ENCODE results near the gene SAA2.
"Not testable (repeated sequence)": the region's sequence is repeated elsewhere in the genome, so short reads cannot be mapped to it uniquely, and the experiment has no call there.

The SAA2 gene

GRCh38 chr11:18248561-18248960, at the start of gene SAA2:
Gene SAA2 (minus strand): TSS chr11:18248668. CDS start chr11:18248011, 657 bp downstream.
- Mint-ChIP-seq H3K27ac (no peak within 1 kb of the TSS), H3K4me3 (no peak within 1 kb of the TSS), H3K27me3 (ENCODE audit: low read depth) (peaks cover 4% of the 10 kb centered on the region), H3K36me3 (ENCODE audit: low read depth) (no peaks in the 10 kb centered on the region), H3K4me1 (ENCODE audit: low read depth) (peaks cover 32% of the 10 kb centered on the region), H3K9me3 (no peaks in the 10 kb centered on the region)

GRCh38 chr11:18295316-18295715, 46.8 kb upstream of the SAA2 start:
- no peak overlapping the region for H3K27ac Mint-ChIP-seq
- H3K4me3 Mint-ChIP-seq, result no peak overlapping the region
- H3K36me3 Mint-ChIP-seq (ENCODE audit: low read depth), result peaks cover 58% of the 10 kb centered on the region
- H3K4me1 Mint-ChIP-seq (ENCODE audit: low read depth), result peaks cover 11% of the 10 kb centered on the region
- H3K27me3 Mint-ChIP-seq (ENCODE audit: low read depth), result no peaks in the 10 kb centered on the region
- H3K9me3 Mint-ChIP-seq, result no peaks in the 10 kb centered on the region

GRCh38 chr11:18294862-18295261, 46.4 kb upstream of the SAA2 start:
- Mint-ChIP-seq H3K36me3 (ENCODE audit: low read depth) (peaks cover 61% of the 10 kb centered on the region), H3K27me3 (ENCODE audit: low read depth) (no peaks in the 10 kb centered on the region), H3K4me1 (ENCODE audit: low read depth) (peaks cover 11% of the 10 kb centered on the region), H3K4me3 (no peak overlapping the region), H3K9me3 (no peaks in the 10 kb centered on the region), H3K27ac (no peak overlapping the region)

GRCh38 chr11:18288911-18289310, 40.4 kb upstream of the SAA2 start:
- H3K36me3 Mint-ChIP-seq (ENCODE audit: low read depth), result peaks cover 56% of the 10 kb centered on the region
- no peaks in the 10 kb centered on the region for H3K4me1 Mint-ChIP-seq (ENCODE audit: low read depth)
- H3K9me3 Mint-ChIP-seq, result no peaks in the 10 kb centered on the region
- H3K27me3 Mint-ChIP-seq (ENCODE audit: low read depth), result no peaks in the 10 kb centered on the region
- no peak overlapping the region for H3K27ac Mint-ChIP-seq
- H3K4me3 Mint-ChIP-seq, result no peak overlapping the region

- Mint-ChIP-seq H3K4me3 (no peak overlapping the region), H3K36me3 (ENCODE audit: low read depth) (peaks cover 51% of the 10 kb centered on the region), H3K27me3 (ENCODE audit: low read depth) (no peaks in the 10 kb centered on the region), H3K4me1 (ENCODE audit: low read depth) (peaks cover 5% of the 10 kb centered on the region), H3K9me3 (no peaks in the 10 kb centered on the region), H3K27ac (no peak overlapping the region)
Measured at GRCh38 chr11:18285841-18286240, 37.4 kb upstream of the SAA2 start.

GRCh38 chr11:18282626-18283025, 34.2 kb upstream of the SAA2 start:
- Mint-ChIP-seq H3K9me3 (no peaks in the 10 kb centered on the region), H3K4me1 (ENCODE audit: low read depth) (peaks cover 15% of the 10 kb centered on the region), H3K27me3 (ENCODE audit: low read depth) (no peaks in the 10 kb centered on the region), H3K27ac (no peak overlapping the region), H3K4me3 (no peak overlapping the region), H3K36me3 (ENCODE audit: low read depth) (peaks cover 53% of the 10 kb centered on the region)

- H3K36me3 Mint-ChIP-seq (ENCODE audit: low read depth), result peaks cover 38% of the 10 kb centered on the region
- H3K4me3 Mint-ChIP-seq, result peak overlapping the region; percentile 58
- peak overlapping the region; percentile 74 for H3K27ac Mint-ChIP-seq
- peaks cover 15% of the 10 kb centered on the region for H3K4me1 Mint-ChIP-seq (ENCODE audit: low read depth)
- H3K9me3 Mint-ChIP-seq, result no peaks in the 10 kb centered on the region
- H3K27me3 Mint-ChIP-seq (ENCODE audit: low read depth), result no peaks in the 10 kb centered on the region
Measured at GRCh38 chr11:18280438-18281045, 32.1 kb upstream of the SAA2 start.

- H3K9me3 Mint-ChIP-seq, result no peaks in the 10 kb centered on the region
- peaks cover 29% of the 10 kb centered on the region for H3K36me3 Mint-ChIP-seq (ENCODE audit: low read depth)
- no peak overlapping the region for H3K27ac Mint-ChIP-seq
- H3K4me3 Mint-ChIP-seq, result no peak overlapping the region
- no peaks in the 10 kb centered on the region for H3K27me3 Mint-ChIP-seq (ENCODE audit: low read depth)
- peaks cover 15% of the 10 kb centered on the region for H3K4me1 Mint-ChIP-seq (ENCODE audit: low read depth)
Measured at GRCh38 chr11:18277565-18278271, 29.2 kb upstream of the SAA2 start.

GRCh38 chr11:18271206-18271605, 22.7 kb upstream of the SAA2 start:
- Mint-ChIP-seq H3K9me3 (no peaks in the 10 kb centered on the region), H3K27ac (no peak overlapping the region), H3K36me3 (ENCODE audit: low read depth) (peaks cover 4% of the 10 kb centered on the region), H3K4me1 (ENCODE audit: low read depth) (no peaks in the 10 kb centered on the region), H3K4me3 (no peak overlapping the region), H3K27me3 (ENCODE audit: low read depth) (no peaks in the 10 kb centered on the region)

- H3K4me3 Mint-ChIP-seq, result no peak overlapping the region
- no peak overlapping the region for H3K27ac Mint-ChIP-seq
- H3K27me3 Mint-ChIP-seq (ENCODE audit: low read depth), result no peaks in the 10 kb centered on the region
- no peaks in the 10 kb centered on the region for H3K9me3 Mint-ChIP-seq
- H3K4me1 Mint-ChIP-seq (ENCODE audit: low read depth), result no peaks in the 10 kb centered on the region
- peaks cover under 1% of the 10 kb centered on the region for H3K36me3 Mint-ChIP-seq (ENCODE audit: low read depth)
Measured at GRCh38 chr11:18270102-18270501, 21.6 kb upstream of the SAA2 start.

GRCh38 chr11:18269252-18269651, 20.8 kb upstream of the SAA2 start:
- H3K27ac Mint-ChIP-seq; H3K4me1 Mint-ChIP-seq (ENCODE audit: low read depth); H3K4me3 Mint-ChIP-seq; H3K36me3 Mint-ChIP-seq (ENCODE audit: low read depth); H3K27me3 Mint-ChIP-seq (ENCODE audit: low read depth); H3K9me3 Mint-ChIP-seq: not testable (repeated sequence)

GRCh38 chr11:18267335-18268133, 19.1 kb upstream of the SAA2 start:
- not testable (repeated sequence) for H3K4me1 Mint-ChIP-seq (ENCODE audit: low read depth); H3K4me3 Mint-ChIP-seq; H3K27me3 Mint-ChIP-seq (ENCODE audit: low read depth); H3K9me3 Mint-ChIP-seq; H3K36me3 Mint-ChIP-seq (ENCODE audit: low read depth)
- peak overlapping the region; percentile 1 for H3K27ac Mint-ChIP-seq

GRCh38 chr11:18265949-18266348, 17.5 kb upstream of the SAA2 start, which contains the start of gene SAA1:
Gene SAA1 (plus strand): TSS chr11:18266264. CDS start chr11:18266888, 624 bp downstream.
- Mint-ChIP-seq H3K4me3 (no peak within 1 kb of the TSS), H3K36me3 (ENCODE audit: low read depth) (no peaks in the 10 kb centered on the region), H3K4me1 (ENCODE audit: low read depth) (peaks cover 7% of the 10 kb centered on the region), H3K27ac (peak within 1 kb of the TSS; percentile 9), H3K27me3 (ENCODE audit: low read depth) (no peaks in the 10 kb centered on the region), H3K9me3 (no peaks in the 10 kb centered on the region)

- no peaks in the 10 kb centered on the region for H3K27me3 Mint-ChIP-seq (ENCODE audit: low read depth)
- H3K4me3 Mint-ChIP-seq, result no peak overlapping the region
- no peaks in the 10 kb centered on the region for H3K9me3 Mint-ChIP-seq
- H3K36me3 Mint-ChIP-seq (ENCODE audit: low read depth), result no peaks in the 10 kb centered on the region
- H3K27ac Mint-ChIP-seq, result peak overlapping the region; percentile 14
- peaks cover 7% of the 10 kb centered on the region for H3K4me1 Mint-ChIP-seq (ENCODE audit: low read depth)
Measured at GRCh38 chr11:18264677-18265555, 16.4 kb upstream of the SAA2 start.

All from T-helper 1 cell treated with Interleukin-12 subunit alpha and Interleukin-12 subunit beta and Interleukin-4 antibody, amounts not matched to agents 30 μg/mL and 1 μg/mL, for 36 hours (primary cell).